ENCODE results near the gene UBAC2.
"Not testable (repeated sequence)": the region's sequence is repeated elsewhere in the genome, so short reads cannot be mapped to it uniquely, and the experiment has no call there.

The UBAC2 gene

DNA sequence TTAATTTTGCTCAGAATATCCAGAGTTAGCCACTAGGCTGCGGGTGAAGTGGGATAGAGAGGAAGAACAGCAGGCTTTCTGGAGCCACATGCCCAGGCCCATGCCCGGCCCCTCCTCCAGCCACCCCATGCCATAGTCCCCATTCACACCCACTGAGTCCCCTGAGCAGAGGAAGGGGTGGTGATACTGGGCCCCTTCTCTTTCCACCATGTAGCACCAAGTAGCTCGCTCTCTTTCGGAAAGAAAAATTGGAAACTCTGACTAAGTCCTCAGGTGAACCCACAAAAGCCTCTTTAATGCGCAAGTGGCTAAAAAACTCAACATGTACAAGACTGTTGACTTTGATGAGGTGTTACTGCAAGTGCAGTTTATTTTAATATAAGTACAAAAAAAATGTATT lies 183.3 kb downstream of the UBAC2 start:
- DNase-seq, result no peak

DNA sequence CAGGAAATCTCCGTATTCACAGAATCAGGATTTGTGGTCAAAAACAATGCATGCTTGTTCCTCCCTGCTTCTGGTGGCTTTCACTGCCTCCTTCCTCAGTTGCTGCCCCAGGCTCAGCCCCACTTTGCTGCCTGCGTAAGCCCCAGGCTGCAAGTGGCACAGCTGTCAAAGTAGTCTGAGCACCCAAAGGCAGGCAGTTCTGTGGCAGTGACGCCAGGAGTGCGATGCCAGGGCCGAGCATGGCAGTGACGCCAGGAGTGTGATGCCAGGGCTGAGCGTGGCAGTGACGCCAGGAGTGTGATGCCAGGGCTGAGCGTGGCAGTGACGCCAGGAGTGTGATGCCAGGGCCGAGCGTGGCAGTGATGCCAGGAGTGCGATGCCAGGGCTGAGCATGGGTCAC lies 183.8 kb downstream of the UBAC2 start:
- DNase-seq, result no peak

DNA sequence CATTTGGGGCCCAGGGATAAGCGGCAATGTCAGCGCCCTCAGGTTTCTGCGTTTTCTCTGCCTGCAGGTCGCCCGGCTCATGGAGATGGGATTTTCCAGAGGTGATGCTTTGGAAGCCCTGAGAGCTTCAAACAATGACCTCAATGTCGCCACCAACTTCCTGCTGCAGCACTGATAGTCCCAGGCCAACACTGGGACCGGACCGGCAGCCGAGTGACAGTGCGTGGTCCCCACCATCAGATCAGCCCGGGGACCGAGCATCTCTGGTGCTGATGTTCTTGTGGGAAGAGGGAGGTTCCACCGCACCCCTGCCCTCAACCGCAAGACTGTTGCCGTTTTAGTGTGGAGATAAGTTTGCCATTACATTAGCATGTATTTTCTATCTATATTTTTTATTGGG lies 184.5 kb downstream of the UBAC2 start:
- no peak for DNase-seq

DNA sequence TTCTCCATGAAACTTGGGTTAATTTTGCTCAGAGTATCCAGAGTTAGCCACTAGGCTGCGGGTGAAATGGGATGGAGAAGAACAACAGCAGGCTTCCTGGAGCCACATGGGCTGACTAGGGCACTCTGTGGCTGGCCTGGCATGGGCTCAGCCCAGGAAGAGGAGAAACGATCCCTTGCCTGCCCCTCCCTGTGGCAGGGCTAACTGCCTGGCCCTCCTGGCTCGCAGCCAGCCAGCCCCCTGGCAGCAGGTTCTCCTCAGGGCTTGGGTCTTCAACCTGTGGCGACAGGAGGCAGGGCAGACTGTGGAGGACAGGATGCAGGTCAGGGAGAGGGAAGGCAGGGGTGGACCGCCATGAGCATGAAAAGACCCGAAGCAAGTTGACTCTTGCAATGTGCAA lies 185.3 kb downstream of the UBAC2 start:
- DNase-seq, result no peak

DNA sequence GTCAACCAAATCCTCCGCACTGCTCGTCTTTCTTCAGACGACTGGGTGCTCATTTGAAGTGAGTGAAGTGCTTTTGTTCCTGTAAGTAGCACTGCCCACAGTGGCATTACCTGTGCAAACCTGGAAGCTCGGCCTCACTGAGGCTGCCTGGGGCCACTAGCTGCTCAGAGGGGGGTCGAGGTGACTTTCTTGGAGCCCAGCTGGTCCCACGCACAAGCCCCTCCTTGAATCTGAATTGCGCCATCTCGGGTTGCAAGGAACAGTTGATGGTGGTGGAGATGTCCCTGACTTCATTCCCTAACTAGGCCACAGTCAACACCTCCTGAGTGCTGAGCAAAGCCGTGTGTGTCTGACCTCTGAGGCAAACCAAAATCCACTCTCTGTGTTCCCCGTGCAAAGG lies 185.8 kb downstream of the UBAC2 start:
- DNase-seq, result no peak

DNA sequence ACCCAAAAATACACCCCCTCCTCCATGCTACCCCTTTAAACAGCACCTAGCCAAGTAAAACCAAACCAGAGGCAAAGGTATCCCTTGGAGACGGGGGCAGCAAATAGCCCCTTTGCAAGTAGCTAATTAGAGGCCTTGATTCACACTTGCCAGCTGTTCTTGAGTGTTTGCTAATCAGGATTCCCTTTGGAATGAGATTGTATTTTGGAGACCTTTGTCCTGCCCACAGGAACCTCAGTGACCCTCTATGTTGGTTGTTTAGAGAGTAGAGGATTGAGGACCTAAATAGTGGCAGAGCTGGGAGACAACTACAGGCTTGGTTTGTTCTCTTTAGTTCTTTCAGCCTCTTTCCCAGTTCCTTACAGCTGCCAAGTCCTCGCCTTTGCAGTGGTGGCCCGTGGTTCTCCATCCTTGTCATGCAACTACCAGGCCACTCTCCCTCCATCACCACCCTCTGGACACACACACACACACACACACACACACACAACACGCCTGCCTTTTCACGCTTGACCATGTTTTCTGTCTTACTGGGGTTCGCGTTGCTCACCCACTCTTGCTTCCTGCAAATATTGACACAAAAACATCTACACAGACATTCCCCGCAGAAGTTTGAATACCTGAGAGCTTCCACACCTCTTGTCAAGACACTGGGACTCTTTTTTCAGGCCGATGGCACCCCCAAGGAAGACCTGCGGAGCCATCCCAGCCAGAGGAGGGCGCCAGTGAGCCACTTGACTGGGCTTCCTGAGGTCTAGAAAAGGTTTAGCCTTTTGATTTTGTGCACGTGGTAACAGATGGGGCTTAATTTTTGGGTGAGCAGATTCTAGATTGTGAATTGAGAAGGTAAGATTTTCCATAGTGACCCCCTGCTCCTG lies 186.5 kb downstream of the UBAC2 start:
- DNase-seq, result peak; percentile 10

DNA sequence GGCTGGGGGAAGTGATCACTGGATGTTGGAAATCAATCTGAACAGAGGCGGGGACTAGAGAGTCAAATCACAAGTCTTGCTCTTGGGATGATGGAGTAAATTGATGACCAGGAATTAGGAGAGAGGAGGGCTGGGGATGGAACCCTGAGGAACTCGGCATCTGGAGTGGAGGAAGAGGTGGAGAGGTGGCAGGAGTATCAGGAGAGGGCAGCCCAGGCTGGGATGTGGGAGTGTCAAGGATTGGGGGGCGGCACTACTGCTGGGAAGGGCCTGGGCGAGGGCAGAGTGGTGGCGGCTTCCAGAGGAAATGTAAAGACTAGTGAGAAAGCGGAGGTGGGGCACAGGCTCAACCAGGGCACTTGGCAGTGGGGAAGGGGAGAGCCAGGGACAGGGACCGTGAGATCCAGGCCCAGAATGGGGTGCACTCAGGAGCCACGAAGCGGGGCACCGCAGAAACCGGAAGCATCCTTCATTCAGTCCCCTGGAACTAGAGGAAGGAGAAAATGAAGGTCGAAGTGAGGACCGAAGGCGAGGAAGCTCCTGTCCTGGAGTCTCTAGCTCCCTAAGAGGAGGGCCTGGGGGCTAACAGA lies 187.8 kb downstream of the UBAC2 start:
- no peak for DNase-seq

DNA sequence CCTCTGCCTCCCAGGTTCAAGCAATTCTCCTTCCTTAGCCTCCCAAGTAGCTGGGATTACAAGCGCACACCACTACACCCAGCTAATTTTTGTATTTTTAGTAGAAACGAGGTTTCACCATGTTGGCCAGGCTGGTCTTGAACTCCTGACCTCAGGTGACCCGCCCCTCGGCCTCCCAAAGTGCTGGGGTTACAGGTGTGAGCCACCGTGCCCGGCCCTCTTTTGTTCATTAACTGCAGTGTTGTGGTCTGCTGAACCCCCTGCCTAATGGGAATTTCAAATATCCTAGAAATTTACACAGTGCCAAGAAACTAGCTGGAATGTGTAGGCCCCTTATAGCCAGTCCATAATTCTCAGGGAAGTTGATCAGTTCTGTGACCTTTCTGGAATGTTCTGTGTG lies 188.4 kb downstream of the UBAC2 start:
- DNase-seq, result not testable (repeated sequence)

DNA sequence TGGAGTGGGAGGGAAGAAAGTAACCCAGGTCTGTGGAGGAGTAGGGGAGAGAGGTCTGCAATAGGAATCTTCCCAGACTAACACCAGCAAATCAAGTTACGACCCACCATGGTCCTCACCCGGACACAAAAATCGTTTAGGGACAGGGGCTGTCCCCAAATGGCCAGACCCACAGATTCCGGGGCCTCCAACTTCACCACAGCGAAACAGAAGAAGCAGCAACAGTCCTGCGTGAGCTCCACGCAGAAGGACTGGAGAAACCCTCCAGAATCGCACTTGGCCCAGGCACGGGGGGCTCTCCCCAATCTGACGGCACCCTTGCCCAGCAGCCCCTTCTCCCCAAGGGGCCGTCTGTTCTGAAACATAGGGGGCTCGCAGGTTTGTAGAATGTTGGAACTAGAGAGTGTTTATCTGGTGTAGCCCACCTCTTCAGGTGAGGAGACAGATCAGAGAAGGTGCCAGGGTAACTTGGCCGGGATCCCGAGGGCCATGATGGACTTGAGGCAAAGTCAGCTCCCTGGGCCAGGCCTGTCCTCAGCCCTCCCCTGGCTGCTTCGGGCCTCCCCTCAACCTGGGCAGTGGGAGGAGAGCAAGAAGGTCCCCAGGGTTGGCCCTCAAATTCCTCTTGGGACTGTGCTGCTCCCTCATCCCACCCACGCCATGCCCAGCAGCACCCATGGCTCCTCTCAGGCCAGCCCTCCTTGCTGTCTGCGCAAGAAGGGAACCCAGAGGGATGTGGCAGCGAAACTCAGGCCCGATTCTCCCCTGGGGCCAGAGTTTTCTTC lies 189.1 kb downstream of the UBAC2 start:
- DNase-seq, result no peak

DNA sequence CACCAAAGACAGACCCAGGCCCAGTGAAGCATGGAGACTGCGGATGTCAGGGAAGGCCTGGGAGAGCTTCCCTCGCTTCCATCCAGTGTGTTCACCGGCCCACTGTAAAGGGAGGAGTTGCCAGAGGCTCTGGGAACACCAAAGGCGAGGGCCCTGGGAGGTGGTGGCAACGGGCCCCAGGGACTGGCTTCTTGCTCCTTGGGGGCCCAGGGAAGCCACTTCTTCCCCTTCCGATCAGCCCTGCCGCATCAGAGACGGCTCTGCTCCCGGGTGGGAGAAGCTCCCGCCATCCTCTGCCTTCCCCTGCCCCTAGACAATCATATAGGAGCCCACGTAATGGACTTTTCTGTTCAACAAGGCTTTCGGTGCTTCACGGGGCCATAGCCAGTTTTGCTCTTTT lies 189.9 kb downstream of the UBAC2 start:
- no peak for DNase-seq

DNA sequence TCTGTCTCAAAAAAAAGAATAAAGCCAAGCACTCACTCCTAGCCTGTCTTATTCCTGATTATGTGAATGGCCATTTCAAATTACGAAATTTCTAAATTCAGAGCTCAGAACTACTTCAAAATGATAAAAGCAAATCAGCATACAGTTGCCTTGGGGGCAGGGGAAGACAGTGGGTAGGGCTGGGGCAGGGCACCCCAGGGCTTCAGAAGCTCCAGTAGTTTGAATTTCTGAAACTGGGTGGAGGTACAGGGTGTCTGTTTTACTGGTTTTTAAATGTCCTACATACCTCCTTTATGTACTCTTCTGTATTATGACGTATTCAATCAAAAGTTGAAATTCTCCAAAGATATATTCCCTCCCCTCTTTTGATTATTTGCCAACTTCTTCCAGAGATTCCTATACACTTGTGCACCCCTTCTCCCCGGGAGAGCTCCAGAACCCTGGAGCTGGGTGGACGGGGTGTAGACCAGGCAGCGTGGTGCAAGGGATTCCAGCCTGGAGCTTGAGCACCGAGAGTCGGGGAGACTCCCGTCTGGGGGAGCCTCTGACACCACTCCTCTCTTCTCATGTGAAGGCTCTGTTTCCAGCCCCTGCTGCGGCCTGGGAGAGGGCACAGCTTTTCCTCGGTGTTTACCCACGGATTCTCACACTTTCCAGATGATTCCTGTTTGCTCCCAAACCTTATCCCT lies 191.3 kb downstream of the UBAC2 start:
- DNase-seq, result no peak

DNA sequence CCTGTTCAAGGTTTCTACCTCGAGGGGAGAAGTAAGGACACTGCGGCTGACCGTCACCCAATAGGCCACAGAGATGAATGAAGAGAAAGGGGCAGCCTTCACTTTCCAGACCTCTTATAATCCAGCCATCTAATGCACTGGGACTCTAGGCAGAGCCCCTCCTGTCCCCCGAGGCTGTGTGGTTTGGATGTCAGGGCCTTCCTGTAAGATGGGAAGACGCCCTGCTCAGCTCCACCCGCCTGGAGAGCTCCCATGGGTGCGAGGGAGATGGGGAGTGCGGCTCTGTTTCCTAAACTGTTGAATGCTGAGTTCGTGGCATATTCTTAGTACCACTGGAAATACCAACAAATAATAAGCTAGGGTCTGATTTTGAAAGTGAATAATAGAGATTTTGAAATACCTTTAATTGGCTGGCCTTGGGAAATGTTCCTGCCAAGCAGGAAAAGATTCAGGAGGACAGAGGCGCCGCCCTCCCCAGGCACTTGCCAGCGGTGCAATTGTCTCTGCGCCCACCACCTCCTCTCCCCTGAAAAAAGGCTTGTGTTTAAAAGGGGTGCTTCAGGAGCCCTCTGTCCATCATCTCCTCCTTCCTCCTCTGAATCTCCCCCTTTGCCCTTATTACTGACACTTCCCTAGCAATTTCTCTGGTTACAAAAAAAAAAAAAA lies 191.9 kb downstream of the UBAC2 start:
- DNase-seq, result no peak

DNA sequence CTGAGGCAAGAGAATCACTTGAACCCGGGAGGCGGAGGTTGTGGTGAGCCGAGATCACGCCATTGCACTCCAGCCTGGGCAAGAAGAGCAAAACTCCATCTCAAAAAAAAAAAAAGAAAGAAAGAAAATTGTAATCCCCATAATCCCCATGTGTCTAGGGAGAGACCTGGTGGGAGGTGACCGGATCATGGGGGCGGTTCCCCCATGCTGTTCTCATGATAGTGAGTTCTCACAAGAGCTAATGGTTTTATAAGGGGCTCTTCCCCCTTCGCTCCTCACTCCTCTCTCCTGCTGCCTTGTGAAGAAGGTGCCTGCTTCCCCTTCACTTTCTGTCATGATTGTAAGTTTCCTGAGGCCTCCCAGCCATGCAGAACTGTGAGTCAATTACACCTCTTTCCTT lies 192.7 kb downstream of the UBAC2 start:
- DNase-seq, result not testable (repeated sequence)

DNA sequence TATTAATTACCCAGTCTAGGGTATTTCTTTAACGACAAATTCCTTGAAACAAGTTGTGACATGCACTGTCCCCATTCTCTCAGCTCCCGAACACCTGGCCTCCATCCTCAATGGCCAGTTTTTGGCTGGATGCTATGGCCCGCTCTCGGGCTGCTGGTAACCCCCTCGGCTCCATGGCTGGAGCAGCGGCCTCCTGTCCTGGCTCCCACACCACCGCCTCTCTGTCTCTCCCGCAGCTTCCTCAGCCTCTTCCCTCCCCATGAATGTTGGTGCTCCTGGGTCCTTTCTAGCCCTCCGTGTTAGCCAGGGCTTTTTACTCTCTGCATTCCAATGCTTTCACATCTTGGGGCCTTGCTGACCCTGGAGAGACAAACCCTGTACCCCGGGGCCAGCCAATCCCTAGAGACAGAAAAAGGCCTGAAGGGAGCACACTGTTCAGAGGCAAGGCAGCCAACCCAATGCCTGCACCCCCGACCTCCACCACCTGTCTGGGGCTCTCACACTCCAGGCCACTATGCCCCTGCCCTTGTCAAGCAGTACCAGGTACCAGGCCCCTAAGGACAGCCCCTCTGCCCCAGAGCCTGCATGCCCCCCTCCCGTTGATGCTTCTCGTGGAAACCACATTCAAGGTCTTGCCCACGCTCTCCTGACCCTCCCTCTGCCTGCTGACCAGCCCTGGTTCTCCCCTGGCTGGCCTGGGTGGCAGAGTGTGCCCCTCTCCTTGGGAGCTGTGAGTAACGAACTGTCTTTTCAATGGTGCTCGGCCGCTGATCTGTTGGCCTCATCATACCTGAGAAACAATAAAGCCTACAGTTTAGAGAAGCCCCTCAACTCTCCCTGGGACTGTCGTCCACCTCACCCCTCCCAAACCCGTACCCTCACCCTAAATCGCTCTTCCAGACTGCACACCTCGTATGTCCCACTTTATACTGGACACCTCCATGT lies 193.4 kb downstream of the UBAC2 start:
- DNase-seq, result no peak

DNA sequence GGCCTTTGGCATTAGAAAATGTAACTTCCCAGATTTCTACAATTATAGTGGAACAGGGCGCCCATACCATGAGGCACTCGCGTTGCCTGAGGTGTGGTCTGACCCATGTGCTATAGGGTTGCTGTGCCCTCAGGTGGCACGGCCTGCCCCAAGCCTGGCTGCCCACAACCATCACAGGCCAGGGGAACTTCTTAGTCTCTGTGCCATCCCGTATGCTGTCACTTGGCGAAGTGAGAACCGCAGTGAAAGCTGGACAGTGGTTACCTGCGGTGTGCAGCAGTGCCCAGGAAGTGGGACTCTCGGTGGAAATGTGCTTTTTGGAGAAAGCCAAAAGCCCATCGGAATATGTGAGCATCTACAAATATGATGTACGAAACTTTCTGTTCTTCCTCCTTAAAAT lies 194.8 kb downstream of the UBAC2 start:
- no peak for DNase-seq

DNA sequence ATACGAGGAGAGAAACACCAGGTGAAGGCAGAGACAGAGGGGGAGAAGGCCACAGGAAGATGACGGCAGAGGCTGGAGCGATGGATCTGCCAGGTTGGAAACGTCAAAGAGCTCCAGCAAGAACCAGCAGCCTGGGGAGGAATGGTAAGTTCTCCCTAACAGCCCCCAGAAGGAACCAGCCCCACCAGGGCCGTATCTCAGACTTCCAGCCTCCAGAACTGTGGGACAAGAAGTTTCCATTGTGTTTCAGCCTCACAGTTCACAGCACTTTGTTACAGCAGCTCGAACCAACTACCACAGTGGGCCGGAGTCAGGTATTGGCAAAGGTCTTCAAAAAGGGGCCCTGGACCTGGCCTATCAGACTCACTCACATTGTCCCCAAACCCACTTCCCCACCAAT lies 195.8 kb downstream of the UBAC2 start:
- no peak for DNase-seq

DNA sequence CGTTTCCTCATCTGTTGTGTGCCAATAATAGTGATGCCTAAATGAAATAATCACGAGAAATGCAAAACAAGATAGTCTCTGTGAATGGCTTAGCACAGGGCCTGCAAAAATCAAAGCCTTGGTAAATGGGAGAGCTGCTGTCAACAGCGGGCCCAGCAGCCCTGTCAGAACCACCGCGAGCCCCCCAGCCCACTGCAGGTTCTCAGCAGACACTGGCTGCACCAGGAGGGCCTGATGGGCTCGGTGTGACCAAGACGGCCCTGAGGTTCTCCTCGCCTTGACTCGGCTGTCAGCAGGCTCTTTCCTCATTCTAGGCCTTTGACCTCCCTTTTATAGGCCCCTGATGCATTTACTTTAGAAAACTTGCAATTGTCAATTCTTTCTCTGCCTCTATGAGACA lies 197.4 kb downstream of the UBAC2 start:
- no peak for DNase-seq

DNA sequence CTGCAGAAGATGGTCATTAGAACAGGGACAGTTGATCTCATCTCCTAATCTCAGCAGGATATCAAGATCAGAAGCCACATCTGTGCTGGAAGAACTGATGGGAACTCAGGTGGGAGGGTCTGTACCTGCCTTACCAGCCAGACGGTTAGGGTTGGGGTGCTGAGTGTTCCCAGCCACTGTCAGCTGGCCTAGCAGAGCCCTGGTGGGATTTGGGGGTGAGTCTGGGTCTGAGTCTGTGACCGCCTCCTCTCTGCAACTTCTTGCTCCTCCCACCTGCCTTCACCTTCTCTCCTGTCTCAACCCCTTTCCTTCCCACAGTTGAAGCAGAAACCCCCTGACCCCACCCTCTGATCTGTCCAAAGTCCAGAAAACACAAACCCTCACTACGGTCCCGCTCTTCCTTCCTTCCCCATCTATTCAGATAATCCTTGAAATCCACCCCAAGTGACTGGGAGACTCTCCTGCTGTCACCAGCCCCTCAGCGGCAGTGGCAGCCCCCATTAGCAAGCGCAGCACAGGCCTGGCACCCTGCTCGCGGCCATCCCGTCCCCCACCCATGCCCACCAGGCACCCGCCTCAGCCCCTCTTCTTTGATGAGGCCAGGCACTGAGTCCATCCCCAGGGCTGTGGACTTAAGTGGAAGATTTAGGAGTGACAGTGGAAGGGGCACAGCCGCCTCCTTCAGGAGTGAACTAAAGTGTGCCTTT lies 198.4 kb downstream of the UBAC2 start:
- no peak for DNase-seq

DNA sequence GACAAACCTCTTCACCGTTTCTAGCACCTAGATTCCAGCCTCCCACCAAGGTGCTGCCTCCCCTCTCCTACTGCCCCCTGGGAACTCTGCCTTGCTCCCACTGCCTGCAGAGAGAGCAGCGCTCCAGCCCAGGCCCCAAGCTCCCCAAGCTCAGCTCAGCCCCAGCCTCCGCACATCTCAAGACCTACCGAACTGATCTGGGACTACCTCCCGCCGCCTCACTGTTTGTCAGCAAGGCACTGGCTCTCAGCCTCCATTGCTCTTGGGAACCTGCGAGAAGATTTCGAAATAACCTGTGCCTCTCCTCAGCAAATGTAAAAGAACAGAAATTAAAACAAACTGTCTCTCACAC lies 198.9 kb downstream of the UBAC2 start:
- no peak for DNase-seq

DNA sequence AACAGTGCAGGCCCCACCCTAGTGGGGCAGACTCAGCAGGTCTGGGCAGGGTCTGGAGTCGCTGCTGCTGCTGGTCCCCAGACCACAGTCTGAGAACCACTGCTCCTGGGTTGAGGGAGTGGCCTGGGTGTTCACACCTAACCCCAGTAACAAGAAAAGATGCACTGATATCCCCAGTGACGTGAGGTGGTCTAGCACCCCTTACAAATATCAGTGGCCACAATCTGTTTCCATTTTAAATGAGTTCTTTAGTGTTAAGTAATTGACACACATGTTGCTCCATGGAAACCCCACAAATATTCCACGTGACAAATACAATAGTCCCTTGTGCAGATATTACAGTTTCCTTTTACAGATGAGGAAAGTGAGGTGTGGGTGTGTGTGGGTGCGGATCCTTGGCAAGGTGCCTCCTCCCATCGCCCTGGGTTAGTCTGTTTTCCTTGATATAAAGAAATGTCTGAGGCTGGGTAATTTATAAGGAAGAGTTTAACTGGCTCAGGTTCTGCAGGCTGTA lies 202.9 kb downstream of the UBAC2 start:
- DNase-seq, result no peak
